ENCODE data around the gene ELF1. TPM values are rescaled to one million over a fixed set of nuclear protein-coding genes. Genes with fewer than 3 reads are reported as not detected.
"Not testable (repeated sequence)": the region's sequence is repeated elsewhere in the genome, so short reads cannot be mapped to it uniquely, and the experiment has no call there.

ELF1 gene
- total RNA-seq, 1 experiment from 2014 or later = 6.9 TPM

GRCh38 chr13:40983259-40983658, 35.9 kb downstream of the ELF1 start:
- DNase-seq (ENCODE audit: low spot score) = peak; percentile 13

GRCh38 chr13:40982772-40983171, 36.3 kb downstream of the ELF1 start:
- peak; percentile 42 for DNase-seq (ENCODE audit: low spot score)

- DNase-seq (ENCODE audit: low spot score) = no peak
Observed at GRCh38 chr13:40981949-40982348, 37.2 kb downstream of the ELF1 start.

GRCh38 chr13:40981361-40981760, 37.8 kb downstream of the ELF1 start:
- DNase-seq (ENCODE audit: low spot score) = no peak

GRCh38 chr13:40980461-40980860, 38.7 kb downstream of the ELF1 start:
- no peak for DNase-seq (ENCODE audit: low spot score)

- no peak for DNase-seq (ENCODE audit: low spot score)
Observed at GRCh38 chr13:40979232-40979631, 39.9 kb downstream of the ELF1 start.

- DNase-seq (ENCODE audit: low spot score) = not testable (repeated sequence)
Observed at GRCh38 chr13:40978109-40978508, 41.0 kb downstream of the ELF1 start.

- no peak for DNase-seq (ENCODE audit: low spot score)
Observed at GRCh38 chr13:40975441-40975840, 43.7 kb downstream of the ELF1 start.

- peak; percentile 30 for DNase-seq (ENCODE audit: low spot score)
Observed at GRCh38 chr13:40974460-40975407, 44.4 kb downstream of the ELF1 start.

GRCh38 chr13:40973409-40973808, 45.7 kb downstream of the ELF1 start:
- DNase-seq (ENCODE audit: low spot score) = no peak

GRCh38 chr13:40971321-40971720, 47.8 kb downstream of the ELF1 start:
- no peak for DNase-seq (ENCODE audit: low spot score)

GRCh38 chr13:40970803-40971202, 48.3 kb downstream of the ELF1 start:
- DNase-seq (ENCODE audit: low spot score) = no peak

GRCh38 chr13:40969169-40969901, 49.8 kb downstream of the ELF1 start:
- DNase-seq (ENCODE audit: low spot score) = no peak

- no peak for DNase-seq (ENCODE audit: low spot score)
Observed at GRCh38 chr13:40968416-40969000, 50.6 kb downstream of the ELF1 start.

GRCh38 chr13:40966298-40966697, 52.8 kb downstream of the ELF1 start:
- DNase-seq (ENCODE audit: low spot score) = no peak

- DNase-seq (ENCODE audit: low spot score) = peak; percentile 34
Observed at GRCh38 chr13:40963927-40964326, 55.2 kb downstream of the ELF1 start.

- DNase-seq (ENCODE audit: low spot score) = no peak
Observed at GRCh38 chr13:40961826-40962225, 57.3 kb downstream of the ELF1 start.

GRCh38 chr13:40961214-40961613, 57.9 kb downstream of the ELF1 start:
- DNase-seq (ENCODE audit: low spot score) = no peak

- DNase-seq (ENCODE audit: low spot score) = no peak
Observed at GRCh38 chr13:40960716-40961115, 58.4 kb downstream of the ELF1 start.

- no peak for DNase-seq (ENCODE audit: low spot score)
Observed at GRCh38 chr13:40958655-40959054, 60.5 kb downstream of the ELF1 start.

- no peak for DNase-seq (ENCODE audit: low spot score)
Observed at GRCh38 chr13:40946485-40946884, 72.6 kb downstream of the ELF1 start.

- no peak for DNase-seq (ENCODE audit: low spot score)
Observed at GRCh38 chr13:40943073-40943472, 76.0 kb downstream of the ELF1 start.
